ENCODE results near the gene MAPK8.

DNA sequence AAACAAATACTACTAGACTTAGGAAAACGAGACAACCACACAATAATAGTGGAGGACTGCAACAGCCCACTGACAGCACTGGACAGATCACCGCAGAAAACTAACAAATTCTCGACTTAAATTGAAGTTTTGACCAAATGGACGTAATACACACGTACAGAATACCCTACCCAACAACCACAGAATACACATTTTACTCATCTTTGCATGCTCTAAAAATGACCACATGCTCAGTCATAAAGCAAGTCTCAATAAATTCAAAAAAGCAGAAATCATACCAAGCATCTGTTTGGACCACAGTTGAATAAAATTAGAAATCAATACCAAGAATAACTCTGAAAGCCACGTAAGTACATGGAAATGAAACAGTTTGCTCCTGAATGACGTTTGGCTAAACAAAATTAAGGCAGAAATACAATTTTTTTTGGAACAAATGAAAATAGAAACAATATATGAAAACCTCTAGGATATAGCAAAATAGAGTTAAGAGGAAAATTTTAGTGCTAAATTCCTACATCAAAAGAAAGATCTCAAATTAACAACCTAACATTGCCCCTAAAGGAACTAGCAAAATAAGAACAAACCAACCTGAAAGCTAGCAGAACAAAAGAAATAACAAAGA is 30.6 kb downstream of the MAPK8 start:
- TF ChIP-seq, protein P1, sequence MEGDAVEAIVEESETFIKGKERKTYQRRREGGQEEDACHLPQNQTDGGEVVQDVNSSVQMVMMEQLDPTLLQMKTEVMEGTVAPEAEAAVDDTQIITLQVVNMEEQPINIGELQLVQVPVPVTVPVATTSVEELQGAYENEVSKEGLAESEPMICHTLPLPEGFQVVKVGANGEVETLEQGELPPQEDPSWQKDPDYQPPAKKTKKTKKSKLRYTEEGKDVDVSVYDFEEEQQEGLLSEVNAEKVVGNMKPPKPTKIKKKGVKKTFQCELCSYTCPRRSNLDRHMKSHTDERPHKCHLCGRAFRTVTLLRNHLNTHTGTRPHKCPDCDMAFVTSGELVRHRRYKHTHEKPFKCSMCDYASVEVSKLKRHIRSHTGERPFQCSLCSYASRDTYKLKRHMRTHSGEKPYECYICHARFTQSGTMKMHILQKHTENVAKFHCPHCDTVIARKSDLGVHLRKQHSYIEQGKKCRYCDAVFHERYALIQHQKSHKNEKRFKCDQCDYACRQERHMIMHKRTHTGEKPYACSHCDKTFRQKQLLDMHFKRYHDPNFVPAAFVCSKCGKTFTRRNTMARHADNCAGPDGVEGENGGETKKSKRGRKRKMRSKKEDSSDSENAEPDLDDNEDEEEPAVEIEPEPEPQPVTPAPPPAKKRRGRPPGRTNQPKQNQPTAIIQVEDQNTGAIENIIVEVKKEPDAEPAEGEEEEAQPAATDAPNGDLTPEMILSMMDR (IDR thresholded peaks at IDR 0.05): no peak
- TF ChIP-seq RARB (CRISPR knock-in tag; IDR thresholded peaks at IDR 0.05) (no peak), CHD4 (IDR thresholded peaks at IDR 0.05; ENCODE audit: borderline replicate concordance) (no peak), NFE2L2 (conservative IDR thresholded peaks at IDR 0.05; ENCODE audit: low read length) (no peak)

Data from A549 (cell line).